ENCODE measurements around the gene PPP2R2C. TPM values are rescaled to one million over a fixed set of nuclear protein-coding genes. Genes with fewer than 3 reads are reported as not detected.

Gene PPP2R2C
- polyA plus RNA-seq, 1 donor from 2014 or later, result not detected

DNA sequence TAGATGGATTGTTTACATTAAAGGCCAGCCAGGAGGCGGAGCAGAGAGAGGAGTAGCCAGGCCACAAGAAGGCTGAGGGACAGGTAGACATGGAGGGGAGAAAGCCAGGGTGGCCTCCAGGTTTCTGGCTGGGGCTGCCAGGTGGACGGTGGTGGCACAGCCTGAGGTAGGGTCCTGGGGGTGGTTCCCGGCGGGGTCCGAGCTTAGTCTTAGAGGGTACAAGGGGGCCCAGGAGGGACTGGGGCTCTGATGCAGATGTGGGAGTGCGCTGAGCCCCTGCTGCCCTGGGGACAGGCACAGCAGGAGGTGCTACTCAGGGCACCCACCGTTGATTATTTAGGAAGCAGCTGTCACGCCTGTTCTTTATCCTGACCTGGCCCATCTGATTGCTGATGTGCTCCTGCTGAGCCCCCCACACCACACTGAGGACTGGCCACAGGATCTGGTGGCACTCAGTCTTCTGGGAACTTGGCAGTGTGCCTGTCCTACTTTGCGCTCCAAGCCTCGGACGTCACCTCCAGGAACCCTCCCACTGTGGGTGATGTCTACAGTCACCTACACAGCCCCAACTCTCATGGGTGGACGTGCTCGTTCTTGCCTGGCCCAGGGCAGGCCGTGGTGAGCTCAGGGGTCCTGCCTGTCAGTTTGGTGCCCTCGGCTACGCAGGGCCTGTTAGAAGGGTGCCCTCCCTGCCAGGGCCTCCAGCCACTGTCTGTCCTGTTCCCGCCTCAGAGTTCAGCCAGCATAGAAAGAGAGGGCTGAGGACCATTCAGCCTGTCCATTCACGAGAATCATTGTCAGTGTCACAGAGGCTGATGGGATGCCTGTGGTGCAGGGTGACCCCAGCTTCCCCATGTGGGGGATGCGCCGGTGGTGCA, 190.7 kb downstream of the PPP2R2C start:
- Mint-ChIP-seq H3K27me3 (no peaks in the 10 kb centered on the region), H3K9me3 (peaks cover 0 to 2% (median 0%) of the 10 kb centered on the region in 3 donors), H3K4me1 (peaks cover 0 to 2% (median 2%) of the 10 kb centered on the region in 3 donors), H3K4me3 (no peak overlapping the region), H3K27ac (no peak overlapping the region), H3K36me3 (peaks cover 5% of the 10 kb centered on the region)

DNA sequence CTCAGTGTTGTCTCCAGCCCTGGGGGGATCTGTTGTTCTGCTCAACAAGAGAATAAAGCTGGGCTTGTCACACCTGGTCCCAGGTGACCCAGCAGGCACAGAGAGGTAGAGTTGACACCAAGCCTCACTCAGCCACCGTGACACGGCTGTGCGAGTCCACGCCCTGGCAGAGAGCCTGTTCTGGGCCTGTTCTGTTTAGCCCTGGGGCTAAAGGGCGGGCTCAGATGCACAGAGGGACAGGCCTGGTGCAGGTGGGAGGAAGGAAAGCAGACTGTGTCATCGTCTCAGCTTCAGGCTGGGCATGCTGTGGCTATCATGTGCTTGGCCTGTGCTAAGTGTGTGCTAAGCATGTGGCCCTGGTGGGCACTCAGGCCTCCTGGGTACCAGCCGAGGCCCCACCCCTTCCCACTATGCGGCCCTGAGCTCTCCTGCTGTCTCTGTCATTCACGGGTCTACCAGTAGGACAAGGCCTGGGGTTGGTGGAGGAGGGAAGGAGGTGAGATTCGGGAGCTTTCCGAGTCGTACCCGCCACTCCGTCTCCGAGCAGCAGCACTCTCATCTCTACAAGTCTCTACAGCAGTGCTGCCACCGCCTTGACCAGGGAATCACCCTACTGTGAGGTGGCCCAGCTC, 191.9 kb downstream of the PPP2R2C start:
- Mint-ChIP-seq H3K36me3 (peaks cover 5% of the 10 kb centered on the region), H3K9me3 (peaks cover 0 to 1% (median 0%) of the 10 kb centered on the region in 3 donors), H3K27ac (no peak overlapping the region), H3K27me3 (peaks cover under 1% of the 10 kb centered on the region), H3K4me1 (peaks cover 0 to 2% (median 2%) of the 10 kb centered on the region in 3 donors), H3K4me3 (no peak overlapping the region)

DNA sequence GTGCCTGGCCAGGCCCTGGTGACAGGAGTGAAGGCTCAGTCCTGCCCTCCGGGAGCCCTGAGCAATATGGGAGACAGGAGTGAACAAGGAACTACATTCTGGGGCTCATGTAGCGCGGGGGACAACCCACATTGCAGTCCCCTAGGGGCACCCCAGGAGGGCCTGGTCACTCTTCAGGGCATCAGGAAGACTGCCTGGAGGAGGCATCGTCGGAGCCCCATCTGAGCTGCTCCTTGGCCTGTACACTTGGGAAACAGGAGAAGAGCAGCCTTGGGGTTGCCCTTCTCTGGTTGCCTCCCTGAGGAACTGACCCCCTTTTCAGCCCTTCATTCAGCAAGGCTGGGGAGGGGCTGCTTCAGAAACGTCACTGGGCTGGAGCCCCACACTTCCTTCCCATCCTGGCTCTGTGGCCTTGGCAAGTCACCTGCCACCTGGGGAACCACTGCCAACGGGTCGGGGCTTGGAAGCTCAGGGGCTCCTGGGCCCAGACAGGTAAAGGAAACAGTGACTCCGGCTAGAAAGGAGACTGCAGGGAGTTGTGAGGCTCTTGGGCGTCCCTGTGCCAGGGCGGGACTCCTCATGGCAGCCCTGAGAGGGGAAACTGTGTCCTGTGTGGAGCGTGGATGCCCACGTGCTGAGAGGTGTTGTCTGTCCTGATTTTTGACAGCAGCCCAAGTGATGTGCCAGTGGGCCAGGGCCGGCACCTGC, 192.7 kb downstream of the PPP2R2C start:
- Mint-ChIP-seq H3K27me3 (peaks cover 1% of the 10 kb centered on the region), H3K4me3 (no peak overlapping the region), H3K9me3 (no peaks in the 10 kb centered on the region), H3K27ac (no peak overlapping the region), H3K4me1 (peaks cover 0 to 2% (median 2%) of the 10 kb centered on the region in 3 donors), H3K36me3 (peaks cover 5% of the 10 kb centered on the region)

DNA sequence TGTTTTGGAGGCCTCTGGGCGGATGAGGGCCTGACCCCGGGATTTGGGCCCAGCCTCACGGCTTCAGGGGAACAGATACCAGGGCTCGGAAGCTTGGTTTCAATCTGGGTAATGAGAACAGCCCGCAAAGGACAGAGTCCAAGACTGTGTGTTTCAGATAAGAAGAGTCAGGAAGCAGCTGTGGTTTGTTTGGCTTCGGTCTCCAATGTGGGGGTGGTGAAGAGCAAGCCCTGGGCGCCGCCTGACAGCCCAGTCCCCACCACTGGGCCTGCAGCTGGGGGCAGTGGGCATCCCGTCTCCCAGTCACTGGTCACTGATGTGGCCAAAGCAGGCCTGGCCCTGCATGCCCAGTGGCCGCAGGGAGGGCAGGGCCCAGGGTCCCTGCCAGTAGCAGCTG, 193.6 kb downstream of the PPP2R2C start:
- H3K27me3 Mint-ChIP-seq, result peaks cover 1% of the 10 kb centered on the region
- no peaks in the 10 kb centered on the region for H3K9me3 Mint-ChIP-seq
- peaks cover 0 to 2% (median 2%) of the 10 kb centered on the region in 3 donors for H3K4me1 Mint-ChIP-seq
- H3K36me3 Mint-ChIP-seq, result peaks cover 5% of the 10 kb centered on the region
- H3K4me3 Mint-ChIP-seq, result no peak overlapping the region
- no peak overlapping the region for H3K27ac Mint-ChIP-seq

DNA sequence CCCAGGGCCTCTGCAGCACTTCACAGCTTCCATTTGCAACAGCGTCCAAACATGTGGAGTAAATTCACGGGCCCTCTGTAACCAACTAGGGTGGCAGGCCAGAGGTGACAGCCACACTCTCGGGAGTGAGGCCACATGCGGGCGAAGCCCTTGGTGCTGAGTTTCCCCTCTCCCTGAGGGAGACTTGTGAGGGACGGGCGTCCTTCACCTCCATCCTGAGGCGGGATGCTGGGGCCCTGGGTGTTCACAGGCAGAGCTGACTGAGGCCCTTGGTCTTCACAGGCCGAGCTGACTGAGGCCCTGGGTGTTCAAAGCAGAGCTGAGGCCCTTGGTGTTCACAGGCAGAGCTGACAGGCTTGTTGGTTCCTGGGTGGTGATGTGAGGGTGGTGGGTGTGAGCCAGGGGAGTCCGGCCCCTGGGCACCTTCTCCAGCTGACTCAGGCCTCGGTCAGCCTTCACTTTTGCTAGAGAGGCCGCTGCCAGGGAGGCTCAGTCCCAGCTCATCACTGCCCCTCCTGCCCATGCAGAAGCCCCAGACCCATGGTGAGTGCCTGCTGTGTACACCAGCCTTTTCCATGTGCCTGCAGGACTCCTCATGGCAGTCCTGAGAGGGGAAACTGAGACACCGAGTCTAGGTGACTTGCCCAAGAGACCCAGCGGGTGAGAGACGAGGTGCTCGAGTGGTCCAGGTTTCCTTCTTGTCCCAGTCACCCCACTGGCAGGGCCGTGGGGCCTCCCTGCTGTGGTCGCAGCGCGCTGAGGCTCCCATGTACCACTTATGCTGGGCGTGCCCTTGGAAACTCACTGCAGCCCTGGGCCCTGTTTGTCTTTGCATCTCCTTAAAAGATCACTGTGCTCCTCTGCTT, 194.2 kb downstream of the PPP2R2C start:
- Mint-ChIP-seq H3K4me1 (peaks cover 0 to 2% (median 2%) of the 10 kb centered on the region in 3 donors), H3K27me3 (peaks cover 1% of the 10 kb centered on the region), H3K27ac (no peak overlapping the region), H3K9me3 (no peaks in the 10 kb centered on the region), H3K4me3 (no peak overlapping the region), H3K36me3 (peaks cover 5% of the 10 kb centered on the region)

DNA sequence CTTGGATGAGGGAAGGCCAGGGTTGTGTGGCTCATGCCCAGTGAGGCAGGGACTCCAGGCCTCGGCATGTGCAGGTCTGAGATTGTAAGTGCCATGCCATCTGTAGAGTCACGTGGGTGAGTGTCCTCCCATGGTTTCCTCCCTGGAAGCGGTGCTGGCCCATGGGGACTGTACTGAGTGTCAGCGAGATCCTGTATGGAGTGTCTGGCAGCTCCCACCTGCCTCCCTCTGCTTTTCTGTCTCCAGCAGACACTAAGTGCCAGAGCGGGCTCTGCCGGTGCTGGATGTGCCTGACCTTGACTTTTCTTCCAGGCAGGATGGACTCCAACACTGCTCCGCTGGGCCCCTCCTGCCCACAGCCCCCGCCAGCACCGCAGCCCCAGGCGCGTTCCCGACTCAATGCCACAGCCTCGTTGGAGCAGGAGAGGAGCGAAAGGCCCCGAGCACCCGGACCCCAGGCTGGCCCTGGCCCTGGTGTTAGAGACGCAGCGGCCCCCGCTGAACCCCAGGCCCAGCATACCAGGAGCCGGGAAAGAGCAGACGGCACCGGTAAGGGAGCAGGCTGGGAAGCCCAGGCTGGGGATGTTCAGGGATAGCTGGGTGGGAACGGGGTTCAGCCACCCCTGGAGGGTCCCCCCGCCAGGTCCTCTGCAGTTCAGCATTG, 195.1 kb downstream of the PPP2R2C start:
- no peak overlapping the region for H3K27ac Mint-ChIP-seq
- peaks cover 5% of the 10 kb centered on the region for H3K36me3 Mint-ChIP-seq
- H3K9me3 Mint-ChIP-seq, result no peaks in the 10 kb centered on the region
- peak overlapping the region in 1 of 4 donors; percentile 40 for H3K4me3 Mint-ChIP-seq
- H3K4me1 Mint-ChIP-seq, result peaks cover 0 to 2% (median 2%) of the 10 kb centered on the region in 3 donors
- peaks cover 1% of the 10 kb centered on the region for H3K27me3 Mint-ChIP-seq

DNA sequence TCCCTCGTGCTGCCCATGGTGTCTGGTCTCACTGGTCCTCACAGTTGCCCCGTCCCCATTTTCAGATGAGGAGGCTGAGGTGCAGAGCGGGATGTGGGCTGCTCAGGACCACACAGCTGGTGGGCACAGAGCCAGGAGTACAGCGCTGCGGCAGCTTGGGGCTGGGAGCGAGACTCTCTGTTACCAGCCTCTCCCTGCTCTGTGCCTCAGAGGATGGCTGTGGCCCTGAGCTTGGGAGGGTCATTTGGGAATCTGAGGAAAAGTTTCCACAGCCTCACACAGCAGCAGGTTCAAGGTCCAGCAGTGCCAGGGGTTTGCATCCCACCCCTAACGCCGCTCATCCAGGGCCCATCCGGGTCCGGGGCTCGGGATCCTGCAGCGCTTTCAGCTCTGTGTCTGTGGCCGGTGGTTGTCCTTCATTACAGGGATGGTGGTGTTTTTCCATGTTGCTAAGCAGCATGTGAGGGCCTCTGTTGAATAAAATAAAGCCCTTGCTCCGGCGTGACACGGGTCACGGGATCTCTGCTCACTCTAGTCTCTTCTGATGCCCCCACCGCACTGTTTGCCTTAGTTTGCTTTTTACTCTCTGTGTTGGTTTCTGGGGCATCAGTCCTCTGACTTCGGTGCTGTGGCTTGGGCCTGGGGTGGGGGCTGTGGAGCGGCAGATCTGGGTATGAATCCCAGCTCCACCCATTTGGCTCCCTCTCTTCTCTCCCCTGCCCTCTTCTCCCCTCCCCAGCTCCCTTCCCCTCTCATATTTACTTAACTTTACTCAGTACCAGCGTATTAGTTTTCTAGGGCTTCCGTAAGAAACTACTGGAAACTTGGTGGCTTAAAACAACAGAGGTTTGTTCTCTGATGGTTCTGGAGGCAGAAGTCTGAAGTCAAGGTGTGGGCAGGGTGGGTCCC, 196.3 kb downstream of the PPP2R2C start:
- Mint-ChIP-seq H3K4me1 (peaks cover 0 to 2% (median 2%) of the 10 kb centered on the region in 3 donors), H3K36me3 (peaks cover 3% of the 10 kb centered on the region), H3K9me3 (no peaks in the 10 kb centered on the region), H3K4me3 (peak overlapping the region in 1 of 4 donors; percentile 40), H3K27ac (no peak overlapping the region), H3K27me3 (peaks cover 1% of the 10 kb centered on the region)

DNA sequence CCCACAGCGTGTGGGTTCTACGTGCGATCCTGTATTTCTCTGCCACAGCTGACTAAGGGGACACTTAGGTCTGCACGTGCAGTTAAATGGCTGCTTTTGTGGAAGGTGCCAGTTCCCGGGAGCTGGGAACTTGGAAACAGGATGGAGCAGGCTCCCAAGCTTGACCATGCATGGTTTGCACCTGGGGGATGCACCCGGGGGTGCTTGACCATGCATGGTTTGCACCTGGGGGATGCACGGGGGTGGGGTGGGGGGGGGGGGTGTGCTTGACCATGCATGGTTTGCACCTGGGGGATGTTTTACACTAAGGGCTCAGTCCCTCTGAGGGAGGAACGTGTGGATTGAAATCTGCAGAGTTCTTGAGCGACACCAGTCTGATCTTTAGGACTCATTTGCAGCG, 197.1 kb downstream of the PPP2R2C start:
- peaks cover 3% of the 10 kb centered on the region for H3K36me3 Mint-ChIP-seq
- H3K4me1 Mint-ChIP-seq, result peaks cover 0 to 6% (median 6%) of the 10 kb centered on the region in 3 donors
- H3K4me3 Mint-ChIP-seq, result no peak overlapping the region
- no peak overlapping the region for H3K27ac Mint-ChIP-seq
- peaks cover 4% of the 10 kb centered on the region for H3K27me3 Mint-ChIP-seq
- H3K9me3 Mint-ChIP-seq, result no peaks in the 10 kb centered on the region

DNA sequence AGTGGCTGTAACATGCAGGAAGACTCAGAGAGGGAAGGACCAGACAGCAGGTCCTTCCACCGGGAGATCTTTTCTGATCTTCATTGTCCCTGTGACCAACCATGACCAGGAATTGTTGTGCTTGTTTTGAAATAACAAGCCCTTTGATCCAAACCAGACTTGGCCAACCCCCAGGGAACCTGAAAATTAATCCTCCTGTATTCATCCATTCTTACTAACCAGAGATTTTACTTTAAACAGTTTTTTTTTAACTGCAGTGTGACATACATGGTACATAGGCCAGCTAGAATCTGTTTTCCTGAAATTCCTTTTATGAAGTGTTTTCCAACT, 198.8 kb downstream of the PPP2R2C start:
- no peak overlapping the region for H3K27ac Mint-ChIP-seq
- peaks cover 7% of the 10 kb centered on the region for H3K27me3 Mint-ChIP-seq
- H3K4me1 Mint-ChIP-seq, result peaks cover 7 to 10% (median 9%) of the 10 kb centered on the region in 3 donors
- H3K9me3 Mint-ChIP-seq, result no peaks in the 10 kb centered on the region
- no peaks in the 10 kb centered on the region for H3K36me3 Mint-ChIP-seq
- H3K4me3 Mint-ChIP-seq, result peak overlapping the region in 1 of 4 donors; percentile 88

DNA sequence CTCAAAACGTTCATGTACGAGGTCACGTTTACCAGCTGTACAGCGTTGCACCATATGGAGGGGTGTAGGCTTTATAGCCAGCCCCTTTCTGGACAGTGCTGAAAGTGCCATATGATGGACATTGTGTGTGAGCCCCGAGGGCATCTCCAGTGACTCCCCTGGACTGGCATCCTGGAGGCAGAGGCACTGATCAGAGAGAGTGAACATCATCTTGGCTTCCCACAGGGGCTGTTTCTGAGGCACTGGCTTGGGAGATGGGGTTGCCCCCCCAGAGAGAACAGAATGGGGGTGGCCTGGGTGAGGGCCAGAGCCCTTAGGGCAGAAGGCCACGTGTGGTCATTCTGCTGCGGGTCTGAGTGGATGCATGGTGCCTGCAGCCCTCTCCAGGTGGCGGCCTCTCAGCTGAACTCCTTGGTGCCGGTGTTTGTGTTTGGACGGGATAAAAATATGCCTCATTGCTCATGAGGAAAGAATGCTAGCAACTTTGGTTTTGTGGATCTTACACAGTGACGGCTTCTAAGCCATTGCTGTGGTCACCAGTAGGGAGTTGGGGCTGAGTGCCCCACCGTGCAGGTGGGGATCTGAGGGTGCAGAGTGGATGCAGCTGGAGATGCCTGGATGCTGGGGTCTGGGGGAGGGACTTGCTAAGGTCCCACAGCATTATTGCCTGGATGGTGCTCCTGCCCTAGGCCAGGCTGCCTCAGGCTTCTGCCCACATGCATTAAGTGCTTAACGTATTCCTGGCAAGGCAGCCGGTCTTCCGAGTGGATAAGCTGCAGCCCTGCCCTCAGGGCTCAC, 199.4 kb downstream of the PPP2R2C start:
- Mint-ChIP-seq H3K36me3 (no peaks in the 10 kb centered on the region), H3K4me1 (peaks cover 7 to 11% (median 8%) of the 10 kb centered on the region in 3 donors), H3K4me3 (peak overlapping the region in 2 of 4 donors; percentile 1 to 88), H3K27ac (peak overlapping the region in 1 of 3 donors; percentile 32), H3K27me3 (peaks cover 7% of the 10 kb centered on the region), H3K9me3 (no peaks in the 10 kb centered on the region)

DNA sequence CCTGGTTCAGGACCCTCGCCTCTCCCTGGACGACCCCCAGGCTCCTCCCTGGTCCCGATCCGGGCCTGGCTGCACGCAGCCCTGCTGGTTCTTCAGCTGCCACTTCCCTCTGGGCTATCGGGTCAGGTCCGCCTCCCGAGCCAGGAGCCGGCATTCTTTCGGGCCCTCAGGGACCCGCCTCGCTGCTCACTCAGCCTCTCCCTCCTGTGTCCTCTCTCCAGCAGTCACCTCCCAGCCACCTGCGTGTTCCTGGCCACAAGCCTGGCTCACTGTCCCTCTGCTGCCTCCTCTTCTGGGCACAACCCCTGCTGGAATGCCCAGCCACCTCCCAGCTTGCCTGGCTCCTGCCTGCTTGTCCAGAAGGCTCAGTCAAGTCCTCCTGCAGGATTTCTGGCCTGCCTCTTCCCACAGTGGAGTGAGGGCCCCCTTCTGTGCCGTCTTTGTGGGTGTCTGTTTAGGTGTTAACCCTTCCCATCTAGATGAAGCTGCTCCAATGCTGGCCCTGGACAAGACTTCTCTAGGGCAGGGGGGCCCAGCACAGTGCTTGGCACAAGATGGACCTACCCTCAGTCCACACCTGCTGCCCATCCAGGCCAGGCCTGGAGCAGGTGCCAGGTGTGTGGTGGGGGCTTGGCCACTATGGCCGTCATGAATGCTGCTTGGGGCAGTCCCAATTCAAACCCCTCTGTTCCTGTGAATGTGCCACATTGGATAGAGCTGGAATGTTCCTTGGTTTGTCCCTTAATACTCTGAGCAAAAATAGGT, 200.5 kb downstream of the PPP2R2C start:
- no peaks in the 10 kb centered on the region for H3K9me3 Mint-ChIP-seq
- H3K36me3 Mint-ChIP-seq, result no peaks in the 10 kb centered on the region
- H3K27ac Mint-ChIP-seq, result peak overlapping the region in 1 of 3 donors; percentile 16
- H3K27me3 Mint-ChIP-seq, result peaks cover 7% of the 10 kb centered on the region
- peaks cover 13 to 21% (median 14%) of the 10 kb centered on the region in 3 donors for H3K4me1 Mint-ChIP-seq
- peak overlapping the region in 1 of 4 donors; percentile 88 for H3K4me3 Mint-ChIP-seq

DNA sequence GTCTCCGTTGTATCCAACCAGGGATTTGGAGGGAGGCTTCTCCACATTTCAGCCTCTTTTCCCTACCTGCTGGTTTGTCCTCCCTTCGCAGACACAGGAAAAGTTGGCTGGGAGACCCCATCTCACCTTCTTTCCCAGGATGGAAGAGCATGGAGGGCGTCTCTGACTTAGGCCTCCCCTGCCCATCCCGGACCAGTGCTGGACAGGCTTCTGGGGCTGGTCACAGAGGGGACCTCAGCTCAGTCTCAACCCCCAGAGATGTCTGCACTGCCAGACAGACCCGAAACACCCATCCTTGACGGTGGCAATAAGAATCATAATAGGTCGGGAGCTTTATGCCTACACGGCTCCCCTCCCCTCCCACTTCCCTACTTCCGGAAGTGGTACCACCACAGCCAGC, 201.2 kb downstream of the PPP2R2C start:
- Mint-ChIP-seq H3K27ac (peak overlapping the region in 1 of 3 donors; percentile 58), H3K4me1 (peaks cover 13 to 21% (median 14%) of the 10 kb centered on the region in 3 donors), H3K27me3 (peaks cover 7% of the 10 kb centered on the region), H3K9me3 (no peaks in the 10 kb centered on the region), H3K36me3 (no peaks in the 10 kb centered on the region), H3K4me3 (peak overlapping the region; percentile 12 to 92 (median 86))

Measured in IgD-negative memory B cell (primary cell).